Endodermal cell (in vitro differentiated cells): ENCODE results near the gene TIAM1. TPM values are rescaled to one million over a fixed set of nuclear protein-coding genes. Genes with fewer than 3 reads are reported as not detected.

ENCODE experiments used
- DNase-seq: peaks from one replicate; pipeline ENCODE4 v3.0.0-alpha.2; 2017
- H3K27ac ChIP-seq: 2 replicates; pipeline ENCODE4 v1.5.1; 2013; ENCODE audit warnings: mild to moderate bottlenecking, low read depth, low read length, moderate library complexity
- H3K27me3 ChIP-seq: 2 replicates; pipeline ENCODE4 v1.6.1; 2013; ENCODE audit warnings: mild to moderate bottlenecking, low read length, moderate library complexity; ENCODE audit not compliant: insufficient read depth, control insufficient read depth, poor library complexity, severe bottlenecking
- H3K36me3 ChIP-seq: 2 replicates; pipeline ENCODE4 v1.7.0; 2013; ENCODE audit warnings: mild to moderate bottlenecking, low read length, moderate library complexity; ENCODE audit not compliant: control insufficient read depth, insufficient read depth
- H3K4me1 ChIP-seq: one replicate; pipeline ENCODE4 v1.7.0; 2013; ENCODE audit warnings: low read length; ENCODE audit not compliant: control insufficient read depth, insufficient read depth
- H3K4me3 ChIP-seq: 2 replicates; pipeline ENCODE4 v1.5.1; 2013; ENCODE audit warnings: mild to moderate bottlenecking, low read length, moderate library complexity
- H3K9ac ChIP-seq: 2 replicates; pipeline ENCODE4 v1.6.1; 2013; ENCODE audit warnings: mild to moderate bottlenecking, low read length, moderate library complexity; ENCODE audit not compliant: poor library complexity, severe bottlenecking; ENCODE audit errors: extremely low read depth
- H3K9me3 ChIP-seq: 2 replicates; pipeline ENCODE4 v1.6.1; 2013; ENCODE audit warnings: mild to moderate bottlenecking, low read length, moderate library complexity; ENCODE audit not compliant: control insufficient read depth
- H3K27ac Mint-ChIP-seq: 2 replicates; pipeline ENCODE4 v1.8.0; 2020; ENCODE audit warnings: mixed read lengths
- H3K27me3 Mint-ChIP-seq: 2 replicates; pipeline ENCODE4 v1.8.0; 2021; ENCODE audit warnings: mild to moderate bottlenecking, mixed read lengths; ENCODE audit not compliant: insufficient read depth
- H3K36me3 Mint-ChIP-seq: 2 replicates; pipeline ENCODE4 v1.8.0; 2020; ENCODE audit warnings: low read depth, mixed read lengths
- H3K4me1 Mint-ChIP-seq: 2 replicates; pipeline ENCODE4 v1.8.0; 2020; ENCODE audit warnings: mixed read lengths
- H3K4me3 Mint-ChIP-seq: 2 replicates; pipeline ENCODE4 v1.8.0; 2020; ENCODE audit warnings: mild to moderate bottlenecking, moderate library complexity, mixed read lengths
- H3K9me3 Mint-ChIP-seq: 2 replicates; pipeline ENCODE4 v1.8.0; 2020; ENCODE audit warnings: mild to moderate bottlenecking, mixed read lengths
- WGBS, 2 experiments: methylation state at CpG; one replicate each; pipeline versions ENCODE4 v1.1.5 to v1.1.7; 2013; ENCODE audit warnings: missing lambda C conversion rate in 2 of 2, mixed read lengths in 1 of 2; ENCODE audit not compliant: insufficient coverage in 1 of 2, insufficient read length in 1 of 2; 5-methylcytosine and 5-hydroxymethylcytosine counted together
- total RNA-seq, 2 donors: library from RNA; stranded (reverse); fragmentation: NEBNext Ultra II Directional in 1 of 2; extraction: Animal tissue kit (Norgen Biotek cat#: 25700) in 1 of 2; gene quantifications; 2 replicates in 1 of 2; 3 replicates in 1 of 2; pipeline ENCODE4 v1.2.1, GENCODE V29; 2021
- TF ChIP-seq, protein P1 (sequence below): fragments of 200-600 bp; sonication (generic); conservative IDR thresholded peaks from 2 replicates; pipeline ENCODE4 v1.5.0; 2021; ENCODE audit warnings: antibody characterized with exemption, mild to moderate bottlenecking

TIAM1 gene
- total RNA-seq, 2 donors from 2014 or later, result 29.4 to 33.3 TPM

DNA sequence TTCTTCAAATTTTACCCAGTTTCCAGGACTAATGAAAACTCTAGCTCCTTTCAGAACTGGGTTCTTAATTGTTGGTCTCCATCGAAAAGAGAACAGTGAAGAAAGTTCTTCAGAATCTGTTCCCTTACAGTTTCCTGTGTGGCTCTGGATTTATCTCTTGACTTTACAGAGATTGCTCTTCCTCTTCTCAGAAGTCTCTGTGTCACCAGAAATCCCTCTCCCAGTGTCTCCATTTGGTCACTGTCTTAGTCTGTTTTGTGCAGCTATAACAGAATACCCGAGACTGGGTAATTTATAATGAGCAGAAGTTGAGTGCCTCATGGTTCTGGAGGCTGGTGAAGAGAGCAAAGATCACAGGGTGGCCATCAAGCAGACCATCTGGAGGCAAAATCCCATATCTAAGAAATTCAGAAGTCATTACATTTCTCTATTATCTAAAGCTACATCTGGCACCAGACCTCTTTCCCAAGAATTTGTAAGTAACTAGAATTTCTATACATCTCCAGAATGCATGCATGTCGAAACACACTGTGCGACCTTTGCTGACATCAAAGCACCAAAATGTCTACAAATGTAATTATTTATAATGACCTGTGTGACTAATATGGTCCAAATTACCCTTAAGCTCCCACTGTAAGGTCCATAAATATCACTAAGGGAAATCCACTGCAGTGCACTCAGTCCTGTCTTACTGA, 240.3 kb downstream of the TIAM1 start:
- Histone ChIP-seq H3K4me3 (no peak overlapping the region), H3K27me3 (no peaks in the 10 kb centered on the region), H3K9me3 (peaks cover 6% of the 10 kb centered on the region), H3K27ac (no peak overlapping the region), H3K9ac (no peak overlapping the region), H3K36me3 (no peaks in the 10 kb centered on the region), H3K4me1 (no peaks in the 10 kb centered on the region)
- TF ChIP-seq, protein P1, sequence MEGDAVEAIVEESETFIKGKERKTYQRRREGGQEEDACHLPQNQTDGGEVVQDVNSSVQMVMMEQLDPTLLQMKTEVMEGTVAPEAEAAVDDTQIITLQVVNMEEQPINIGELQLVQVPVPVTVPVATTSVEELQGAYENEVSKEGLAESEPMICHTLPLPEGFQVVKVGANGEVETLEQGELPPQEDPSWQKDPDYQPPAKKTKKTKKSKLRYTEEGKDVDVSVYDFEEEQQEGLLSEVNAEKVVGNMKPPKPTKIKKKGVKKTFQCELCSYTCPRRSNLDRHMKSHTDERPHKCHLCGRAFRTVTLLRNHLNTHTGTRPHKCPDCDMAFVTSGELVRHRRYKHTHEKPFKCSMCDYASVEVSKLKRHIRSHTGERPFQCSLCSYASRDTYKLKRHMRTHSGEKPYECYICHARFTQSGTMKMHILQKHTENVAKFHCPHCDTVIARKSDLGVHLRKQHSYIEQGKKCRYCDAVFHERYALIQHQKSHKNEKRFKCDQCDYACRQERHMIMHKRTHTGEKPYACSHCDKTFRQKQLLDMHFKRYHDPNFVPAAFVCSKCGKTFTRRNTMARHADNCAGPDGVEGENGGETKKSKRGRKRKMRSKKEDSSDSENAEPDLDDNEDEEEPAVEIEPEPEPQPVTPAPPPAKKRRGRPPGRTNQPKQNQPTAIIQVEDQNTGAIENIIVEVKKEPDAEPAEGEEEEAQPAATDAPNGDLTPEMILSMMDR, result no peak
- H3K36me3 Mint-ChIP-seq, result peaks cover 10% of the 10 kb centered on the region
- H3K4me1 Mint-ChIP-seq, result peaks cover under 1% of the 10 kb centered on the region
- H3K27me3 Mint-ChIP-seq, result peaks cover 7% of the 10 kb centered on the region
- H3K4me3 Mint-ChIP-seq, result no peak overlapping the region
- peaks cover 32% of the 10 kb centered on the region for H3K9me3 Mint-ChIP-seq
- H3K27ac Mint-ChIP-seq, result no peak overlapping the region
- no peak for DNase-seq
- 91 to 96% methylated on average over 2 to 4 of the region's 4 CpGs for WGBS, 2 experiments

DNA sequence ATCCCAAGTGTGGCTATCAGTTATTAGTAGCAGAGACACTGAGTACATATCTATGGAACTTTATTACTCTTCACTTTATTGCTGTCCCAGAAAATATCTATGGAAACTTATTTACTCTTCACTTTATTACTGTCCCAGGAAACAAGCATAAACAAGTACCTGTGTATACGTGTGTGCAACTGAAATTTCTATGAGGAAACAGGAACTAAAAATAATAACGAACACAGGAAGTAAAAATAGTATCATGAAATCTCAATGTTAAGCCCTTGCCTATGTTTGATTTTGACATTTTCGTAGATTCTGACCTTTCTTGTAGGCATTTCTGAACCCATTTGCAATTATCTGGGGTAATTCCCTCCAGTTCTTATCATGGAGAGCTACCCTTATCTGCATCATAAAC, 240.9 kb downstream of the TIAM1 start:
- H3K27me3 Mint-ChIP-seq, result peaks cover 11% of the 10 kb centered on the region
- no peak for DNase-seq
- Histone ChIP-seq H3K4me3 (no peak overlapping the region), H3K9ac (no peak overlapping the region), H3K36me3 (no peaks in the 10 kb centered on the region), H3K27ac (no peak overlapping the region), H3K9me3 (peaks cover 6% of the 10 kb centered on the region), H3K27me3 (no peaks in the 10 kb centered on the region), H3K4me1 (no peaks in the 10 kb centered on the region)
- peaks cover 10% of the 10 kb centered on the region for H3K36me3 Mint-ChIP-seq
- WGBS, 2 experiments, result 96 to 97% methylated on average over 3 of the region's 3 CpGs
- TF ChIP-seq, protein P1, result no peak
- H3K27ac Mint-ChIP-seq, result no peak overlapping the region
- no peak overlapping the region for H3K4me3 Mint-ChIP-seq
- H3K9me3 Mint-ChIP-seq, result peaks cover 32% of the 10 kb centered on the region
- H3K4me1 Mint-ChIP-seq, result no peaks in the 10 kb centered on the region

DNA sequence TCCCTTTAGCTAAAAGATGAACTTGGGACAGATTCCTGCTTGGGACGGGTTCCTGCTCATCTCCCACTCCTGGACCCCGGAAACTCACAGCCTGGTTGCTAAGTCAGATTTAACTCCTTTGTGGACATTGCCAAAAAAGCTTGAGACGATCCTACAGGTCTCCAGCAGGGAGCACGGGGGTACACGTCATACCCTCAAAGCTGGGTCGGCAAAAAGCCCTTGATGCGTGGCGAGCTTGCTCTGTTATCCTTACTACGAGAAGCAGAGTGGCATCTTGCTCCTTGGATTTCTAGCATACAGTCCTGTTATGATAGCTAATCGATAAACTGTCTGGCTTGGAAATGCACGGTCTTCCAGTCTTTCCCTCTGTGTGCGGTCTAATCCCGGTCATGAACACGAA, 244.9 kb downstream of the TIAM1 start:
- H3K4me1 Mint-ChIP-seq, result no peaks in the 10 kb centered on the region
- no peak for DNase-seq
- no peaks in the 10 kb centered on the region for H3K9me3 Mint-ChIP-seq
- H3K9me3 ChIP-seq, result peaks cover 8% of the 10 kb centered on the region
- H3K36me3 Mint-ChIP-seq, result no peaks in the 10 kb centered on the region
- H3K27me3 Mint-ChIP-seq, result peaks cover 14% of the 10 kb centered on the region
- H3K4me1 ChIP-seq, result no peaks in the 10 kb centered on the region
- WGBS, 2 experiments, result 94% methylated on average over 14 of the region's 14 CpGs
- no peaks in the 10 kb centered on the region for H3K36me3 ChIP-seq
- no peak overlapping the region for H3K4me3 ChIP-seq
- H3K27ac ChIP-seq, result no peak overlapping the region
- no peak overlapping the region for H3K4me3 Mint-ChIP-seq
- no peaks in the 10 kb centered on the region for H3K27me3 ChIP-seq
- no peak overlapping the region for H3K9ac ChIP-seq
- TF ChIP-seq, protein P1, result no peak
- H3K27ac Mint-ChIP-seq, result no peak overlapping the region
